Panc1 (cell line): ENCODE data around the gene KCND3. TPM values are rescaled to one million over a fixed set of nuclear protein-coding genes. Genes with fewer than 3 reads are reported as not detected.

ENCODE experiments used
- ATAC-seq: fragments of 200-7000 bp; cut with Tn5 transposase; 2 replicates; pipeline ENCODE4 v1.9.1; 2020; ENCODE audit warnings: mild to moderate bottlenecking, moderate library complexity
- BruUV-seq: library from RNA; stranded (reverse); fragments of 400-500 nt; replicated peaks from 2 replicates; lab custom pipeline; 2021; lab: Mats Ljungman, UMichigan
- CTCF ChIA-PET: fragments of 300-600 bp; sonication (Branson Sonifier 250); formaldehyde crosslinking; loops from one replicate; lab custom pipeline; 2022; ENCODE audit warnings: antibody characterized with exemption; lab: Charles Lee
- POLR2A ChIA-PET: fragments of 300-600 bp; sonication (Branson Sonifier 250); formaldehyde crosslinking; loops from one replicate; lab custom pipeline; 2022; ENCODE audit warnings: antibody characterized with exemption; lab: Charles Lee
- DNase-seq: peaks from one replicate; pipeline ENCODE4 v3.0.0-alpha.2; 2010; ENCODE audit warnings: low read depth, low spot score
- H3K27ac ChIP-seq: 2 replicates; pipeline ENCODE4 v1.5.1; 2011; ENCODE audit warnings: mild to moderate bottlenecking, low read length, inconsistent platforms
- H3K27me3 ChIP-seq: fragments of 200-500 bp; sonication (Bioruptor generic); 2 replicates; pipeline ENCODE4 v1.6.0; 2014; ENCODE audit warnings: low read length, inconsistent platforms; ENCODE audit not compliant: control insufficient read depth, insufficient read depth
- H3K36me3 ChIP-seq: fragments of 200-500 bp; sonication (Bioruptor generic); 2 replicates; pipeline ENCODE4 v1.5.1; 2014; ENCODE audit warnings: inconsistent platforms, mild to moderate bottlenecking, low read length, moderate library complexity; ENCODE audit not compliant: control insufficient read depth, insufficient read depth
- H3K4me1 ChIP-seq: 2 replicates; pipeline ENCODE4 v1.5.1; 2011; ENCODE audit warnings: inconsistent platforms, mild to moderate bottlenecking, low read length, moderate library complexity; ENCODE audit not compliant: control insufficient read depth, insufficient read depth
- H3K4me3 ChIP-seq, 2 experiments: 2 replicates each; pipeline ENCODE4 v1.5.1; 2011 to 2012; ENCODE audit warnings: low read depth in 2 of 2, low read length in 2 of 2, mild to moderate bottlenecking in 2 of 2, inconsistent platforms in 1 of 2, moderate library complexity in 1 of 2
- H3K9me3 ChIP-seq: fragments of 200-500 bp; sonication (Bioruptor generic); 2 replicates; pipeline ENCODE4 v1.5.1; 2014; ENCODE audit warnings: low read depth, mild to moderate bottlenecking, inconsistent platforms, low read length, moderate library complexity; ENCODE audit not compliant: control insufficient read depth, insufficient read depth
- POLR2AphosphoS5 ChIP-seq: IDR thresholded peaks from 2 replicates; pipeline ENCODE4 v1.6.1; 2012; ENCODE audit warnings: mild to moderate bottlenecking, low read depth, low read length, moderate library complexity
- SIN3A ChIP-seq: IDR thresholded peaks from 2 replicates; pipeline ENCODE4 v1.6.1; 2012; ENCODE audit warnings: low read depth, mild to moderate bottlenecking, low read length, moderate library complexity, borderline replicate concordance; ENCODE audit not compliant: insufficient read depth
- TCF7L2 ChIP-seq: IDR thresholded peaks from 2 replicates; pipeline ENCODE4 v1.6.1; 2011; ENCODE audit warnings: mild to moderate bottlenecking, low read depth, low read length, inconsistent platforms
- in situ Hi-C: cut with HindIII; loops from 2 replicates; pipeline ENCODE4 v1.10.0; 2016; ENCODE audit warnings: low sequenced_read_pairs, low pct_unique_long_range_greater_than_20kb
- intact Hi-C: fragments of 100-400 bp; cut with micrococcal nuclease; formaldehyde crosslinking; loops from one replicate; pipeline ENCODE4 v1.10.0; 2022; ENCODE audit not compliant: unreplicated experiment
- total RNA-seq: library from RNA; stranded (reverse); gene quantifications from one replicate; pipeline ENCODE4 v1.2.1, GENCODE V29; 2021; ENCODE audit not compliant: unreplicated experiment
- TF ChIP-seq, protein P1 (sequence below): fragments of 450-650 bp; IDR thresholded peaks from 2 replicates; pipeline ENCODE4 v1.5.1; 2017; ENCODE audit warnings: mild to moderate bottlenecking
- TF ChIP-seq, protein P2 (sequence below), 2 experiments: IDR thresholded peaks; 2 replicates each; pipeline ENCODE4 v1.6.1; 2011 to 2012; ENCODE audit warnings: low read depth in 2 of 2, control low read depth in 1 of 2, low read length in 1 of 2, mild to moderate bottlenecking in 1 of 2, moderate library complexity in 1 of 2; ENCODE audit not compliant: insufficient read depth in 1 of 2

The KCND3 gene
- total RNA-seq, 1 experiment from 2014 or later, result not detected

DNA sequence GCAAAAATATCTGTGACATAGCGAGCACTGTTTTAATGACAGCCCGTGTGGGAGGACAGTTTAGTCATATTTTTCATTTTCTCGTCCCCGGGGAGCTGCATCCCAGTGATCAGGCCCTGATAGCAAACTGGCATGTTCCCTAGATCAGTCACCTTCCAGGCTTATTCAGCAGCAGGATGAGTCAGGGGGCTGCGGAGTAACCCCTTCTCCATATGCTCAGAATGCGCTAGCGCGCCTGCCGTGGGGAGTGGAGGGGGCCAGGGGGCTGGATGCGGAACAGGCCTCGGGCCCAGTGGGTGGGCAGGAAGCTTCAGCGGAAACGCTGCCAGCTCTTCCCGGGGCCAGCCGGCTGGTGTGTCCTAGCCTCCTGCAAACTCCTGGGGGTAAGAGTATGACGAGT, 94.0 kb downstream of the KCND3 start:
- POLR2A ChIA-PET, result no interaction called here
- DNase-seq, result no peak
- in situ Hi-C loops (no loop called here), intact Hi-C loops (no loop called here)
- ATAC-seq, result no peak
- H3K27me3 ChIP-seq, result no peaks in the 10 kb centered on the region
- TF ChIP-seq, protein P1, sequence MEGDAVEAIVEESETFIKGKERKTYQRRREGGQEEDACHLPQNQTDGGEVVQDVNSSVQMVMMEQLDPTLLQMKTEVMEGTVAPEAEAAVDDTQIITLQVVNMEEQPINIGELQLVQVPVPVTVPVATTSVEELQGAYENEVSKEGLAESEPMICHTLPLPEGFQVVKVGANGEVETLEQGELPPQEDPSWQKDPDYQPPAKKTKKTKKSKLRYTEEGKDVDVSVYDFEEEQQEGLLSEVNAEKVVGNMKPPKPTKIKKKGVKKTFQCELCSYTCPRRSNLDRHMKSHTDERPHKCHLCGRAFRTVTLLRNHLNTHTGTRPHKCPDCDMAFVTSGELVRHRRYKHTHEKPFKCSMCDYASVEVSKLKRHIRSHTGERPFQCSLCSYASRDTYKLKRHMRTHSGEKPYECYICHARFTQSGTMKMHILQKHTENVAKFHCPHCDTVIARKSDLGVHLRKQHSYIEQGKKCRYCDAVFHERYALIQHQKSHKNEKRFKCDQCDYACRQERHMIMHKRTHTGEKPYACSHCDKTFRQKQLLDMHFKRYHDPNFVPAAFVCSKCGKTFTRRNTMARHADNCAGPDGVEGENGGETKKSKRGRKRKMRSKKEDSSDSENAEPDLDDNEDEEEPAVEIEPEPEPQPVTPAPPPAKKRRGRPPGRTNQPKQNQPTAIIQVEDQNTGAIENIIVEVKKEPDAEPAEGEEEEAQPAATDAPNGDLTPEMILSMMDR, result no peak
- TF ChIP-seq SIN3A, result no peak
- no peak for TF ChIP-seq POLR2AphosphoS5
- TF ChIP-seq, protein P2, sequence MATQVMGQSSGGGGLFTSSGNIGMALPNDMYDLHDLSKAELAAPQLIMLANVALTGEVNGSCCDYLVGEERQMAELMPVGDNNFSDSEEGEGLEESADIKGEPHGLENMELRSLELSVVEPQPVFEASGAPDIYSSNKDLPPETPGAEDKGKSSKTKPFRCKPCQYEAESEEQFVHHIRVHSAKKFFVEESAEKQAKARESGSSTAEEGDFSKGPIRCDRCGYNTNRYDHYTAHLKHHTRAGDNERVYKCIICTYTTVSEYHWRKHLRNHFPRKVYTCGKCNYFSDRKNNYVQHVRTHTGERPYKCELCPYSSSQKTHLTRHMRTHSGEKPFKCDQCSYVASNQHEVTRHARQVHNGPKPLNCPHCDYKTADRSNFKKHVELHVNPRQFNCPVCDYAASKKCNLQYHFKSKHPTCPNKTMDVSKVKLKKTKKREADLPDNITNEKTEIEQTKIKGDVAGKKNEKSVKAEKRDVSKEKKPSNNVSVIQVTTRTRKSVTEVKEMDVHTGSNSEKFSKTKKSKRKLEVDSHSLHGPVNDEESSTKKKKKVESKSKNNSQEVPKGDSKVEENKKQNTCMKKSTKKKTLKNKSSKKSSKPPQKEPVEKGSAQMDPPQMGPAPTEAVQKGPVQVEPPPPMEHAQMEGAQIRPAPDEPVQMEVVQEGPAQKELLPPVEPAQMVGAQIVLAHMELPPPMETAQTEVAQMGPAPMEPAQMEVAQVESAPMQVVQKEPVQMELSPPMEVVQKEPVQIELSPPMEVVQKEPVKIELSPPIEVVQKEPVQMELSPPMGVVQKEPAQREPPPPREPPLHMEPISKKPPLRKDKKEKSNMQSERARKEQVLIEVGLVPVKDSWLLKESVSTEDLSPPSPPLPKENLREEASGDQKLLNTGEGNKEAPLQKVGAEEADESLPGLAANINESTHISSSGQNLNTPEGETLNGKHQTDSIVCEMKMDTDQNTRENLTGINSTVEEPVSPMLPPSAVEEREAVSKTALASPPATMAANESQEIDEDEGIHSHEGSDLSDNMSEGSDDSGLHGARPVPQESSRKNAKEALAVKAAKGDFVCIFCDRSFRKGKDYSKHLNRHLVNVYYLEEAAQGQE (IDR thresholded peaks at IDR 0.05; ENCODE audit: insufficient read depth in 1 of 2, low read depth in 2 of 2, low read length in 1 of 2), result no peak
- TF ChIP-seq TCF7L2, result no peak
- no peaks in the 10 kb centered on the region for H3K4me1 ChIP-seq
- CTCF ChIA-PET, result no interaction called here
- BruUV-seq, result no TSS peak
- H3K9me3 ChIP-seq, result no peaks in the 10 kb centered on the region
- H3K27ac ChIP-seq, result no peak overlapping the region
- H3K4me3 ChIP-seq, result no peak overlapping the region
- no peaks in the 10 kb centered on the region for H3K36me3 ChIP-seq

DNA sequence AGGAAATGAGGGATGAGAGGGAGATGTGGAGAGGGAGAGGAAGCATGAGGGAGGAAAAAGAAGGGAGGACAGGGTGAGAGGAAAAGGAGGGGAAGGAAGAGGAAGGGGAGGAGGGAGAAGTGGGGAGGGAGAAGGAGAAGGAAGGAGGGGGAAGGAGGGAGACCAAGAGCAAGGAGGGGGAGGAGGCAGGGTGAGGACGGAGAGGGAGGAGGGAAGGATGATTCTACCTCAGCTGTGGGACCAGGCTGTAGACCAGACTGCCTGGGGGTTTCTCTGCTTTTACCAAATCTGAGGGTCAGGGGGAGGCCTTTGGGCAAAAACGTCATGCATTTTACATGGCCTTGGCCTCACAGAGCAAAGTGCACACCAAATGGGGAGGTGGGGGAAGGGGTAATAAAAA, 94.5 kb downstream of the KCND3 start:
- intact Hi-C loops (no loop called here), in situ Hi-C loops (no loop called here)
- no peak for TF ChIP-seq POLR2AphosphoS5
- TF ChIP-seq, protein P1, result no peak
- TF ChIP-seq SIN3A, result no peak
- no peak for TF ChIP-seq TCF7L2
- TF ChIP-seq, protein P2 (IDR thresholded peaks at IDR 0.05; ENCODE audit: insufficient read depth in 1 of 2, low read depth in 2 of 2, low read length in 1 of 2), result no peak
- ATAC-seq (no peak), DNase-seq (no peak)
- H3K27me3 ChIP-seq, result no peaks in the 10 kb centered on the region
- BruUV-seq, result no TSS peak
- no peaks in the 10 kb centered on the region for H3K9me3 ChIP-seq
- no peaks in the 10 kb centered on the region for H3K36me3 ChIP-seq
- no peak overlapping the region for H3K27ac ChIP-seq
- no peaks in the 10 kb centered on the region for H3K4me1 ChIP-seq
- no peak overlapping the region for H3K4me3 ChIP-seq
- CTCF ChIA-PET, result no interaction called here
- POLR2A ChIA-PET, result no interaction called here
